ENCODE measurements around the gene CLEC4D. TPM values are rescaled to one million over a fixed set of nuclear protein-coding genes. Genes with fewer than 3 reads are reported as not detected.
"Not testable (repeated sequence)": the region's sequence is repeated elsewhere in the genome, so short reads cannot be mapped to it uniquely, and the experiment has no call there.

The CLEC4D gene
- total and polyA plus RNA-seq, 2 of the 8 experiments (the other 6 are each of a cell fraction or from before 2014, with no cell fraction given) = 0.14 TPM; not detected in 1

DNA sequence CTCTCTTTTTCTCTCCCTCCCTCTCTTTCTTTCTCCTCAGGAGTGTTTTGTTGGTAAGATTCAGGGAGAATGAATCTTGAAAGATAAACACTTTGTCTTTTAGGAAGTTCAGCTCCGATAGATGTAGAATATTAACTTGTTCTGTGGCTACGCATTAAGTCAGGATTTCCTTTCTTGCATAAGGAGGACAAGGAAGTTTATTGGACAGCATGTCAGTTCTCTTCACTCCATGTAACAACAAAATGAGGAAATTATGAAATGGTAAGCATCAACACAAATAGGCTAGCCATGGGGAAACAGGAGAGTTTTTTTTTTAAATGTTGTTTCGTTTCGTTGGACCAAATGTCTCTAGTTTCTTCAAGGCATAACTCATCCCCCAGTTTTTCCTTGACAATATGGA, 27.5 kb downstream of the CLEC4D start, which contains the start of gene CLEC4E:
CLEC4E (minus strand) TSS at position 75 of the 400 bp plus-strand sequence. CDS start 108 bp downstream, outside the sequence.
- H2AFZ ChIP-seq (ENCODE audit: low read length) = 0 out of 2 replicates have a peak within 1 kb of the TSS, but pooled peaks have one; percentile 2
- DNase-seq (ENCODE audit: low read depth in 1 of 2, low spot score in 2 of 2); H3K4ac ChIP-seq (replicated peaks; ENCODE audit: insufficient read length, low read depth, low read length); H4K91ac ChIP-seq (replicated peaks; ENCODE audit: insufficient read length, low read length); H2BK5ac ChIP-seq (ENCODE audit: low read depth, low read length); H4K20me1 ChIP-seq (replicated peaks in 1 of 2; ENCODE audit: control insufficient read depth in 1 of 2, insufficient read depth in 2 of 2, low read length in 2 of 2); H3K23me2 ChIP-seq (ENCODE audit: low read depth, low read length); H3K9me3 ChIP-seq (ENCODE audit: insufficient read depth in 2 of 2, low read depth in 1 of 2, low read length in 1 of 2); H3K14ac ChIP-seq (ENCODE audit: insufficient read length); H3K23ac ChIP-seq (ENCODE audit: insufficient read length); H3K36me3 ChIP-seq (ENCODE audit: control insufficient read depth in 2 of 4, insufficient read depth in 4 of 4, low read length in 3 of 4); H3K27ac ChIP-seq (ENCODE audit: low read depth, low read length); H3K4me1 ChIP-seq (replicated peaks in 1 of 4; ENCODE audit: control insufficient read depth in 3 of 4, insufficient read depth in 4 of 4, low read length in 3 of 4); H3K4me3 ChIP-seq (ENCODE audit: extremely low read depth in 1 of 4, insufficient read depth in 2 of 4, low read depth in 3 of 4, low read length in 4 of 4); H3K79me1 ChIP-seq (ENCODE audit: low read depth, low read length); H2BK15ac ChIP-seq (ENCODE audit: low read length); H2AK5ac ChIP-seq (ENCODE audit: low read depth, low read length); H2BK12ac ChIP-seq (ENCODE audit: low read depth, low read length); H2BK20ac ChIP-seq (ENCODE audit: low read length); H3K18ac ChIP-seq (ENCODE audit: extremely low read depth, low read length); H3K4me2 ChIP-seq (ENCODE audit: insufficient read depth in 1 of 2, low read depth in 2 of 2, low read length in 2 of 2); H2BK120ac ChIP-seq (replicated peaks; ENCODE audit: low read depth, low read length); H4K5ac ChIP-seq (ENCODE audit: insufficient read length, low read depth, low read length); H4K8ac ChIP-seq (ENCODE audit: extremely low read depth, insufficient read depth, low read length); H3K56ac ChIP-seq (replicated peaks; ENCODE audit: insufficient read length, low read depth, low read length); H3K27me3 ChIP-seq (replicated peaks in 1 of 4; ENCODE audit: control insufficient read depth in 3 of 4, extremely low read depth in 1 of 4, insufficient read depth in 3 of 4, low read length in 3 of 4); POLR2A ChIA-PET (ENCODE audit: partially characterized antibody); H3K79me2 ChIP-seq (ENCODE audit: control insufficient read depth in 1 of 2, insufficient read depth in 2 of 2, low read length in 2 of 2); H3K9ac ChIP-seq (replicated peaks in 1 of 4; ENCODE audit: extremely low read depth in 1 of 4, low read depth in 3 of 4, low read length in 3 of 4): not testable (repeated sequence)
- FAIRE-seq = peak; percentile 28
- CTCF ChIA-PET (ENCODE audit: partially characterized antibody) = interaction anchor here (0.9 to 2.1 kb wide), 5 partner anchors 11 to 498 kb away, joined by 3 to 8 read pairs (median 3); no protein-coding TSS in a partner anchor
- 87% methylated on average over 4 of the region's 4 CpGs; no CpG with 5 or more reads in 1 of the 2 experiments for WGBS, 2 experiments (ENCODE audit: extremely low coverage in 1 of 2, insufficient coverage in 1 of 2, insufficient read length in 1 of 2, insufficient replicate concordance in 2 of 2, low coverage in 1 of 2, low lambda C conversion rate in 2 of 2, missing lambda C conversion rate in 1 of 2)

Data from H1 (cell line).